OCI-LY1 (cell line): ENCODE measurements around the gene KXD1.

Experiments
- CTCF ChIP-seq: fragments of 200-600 bp; sonication (generic), shearing (Covaris generic); IDR thresholded peaks from 2 replicates; pipeline ENCODE4 v1.5.1; 2017; ENCODE audit warnings: mild to moderate bottlenecking, antibody characterized with exemption, low read length, moderate library complexity, mixed read lengths
- EZH2 ChIP-seq: fragments of 200-600 bp; sonication (generic), shearing (Covaris generic); IDR thresholded peaks from 2 replicates; pipeline ENCODE4 v1.8.0; 2017; ENCODE audit warnings: borderline replicate concordance, mixed run types, mild to moderate bottlenecking, antibody characterized with exemption, low read length, moderate library complexity, mixed read lengths

- TF ChIP-seq CTCF, result no peak
- TF ChIP-seq EZH2, result no peak
Measured at GRCh38 chr19:18520848-18521691, 36.6 kb upstream of the KXD1 start.
